Effector memory CD4-positive, alpha-beta T cell (primary cell): ENCODE measurements around the gene MAIP1.
A peak's percentile ranks its signal among the peaks of the same experiment; 100 is the strongest.

ENCODE experiments used
- DNase-seq, 3 donors: peaks; one replicate each; pipeline ENCODE4 v3.0.0-alpha.2; 2020
- H3K27ac ChIP-seq: 2 replicates; pipeline ENCODE4 v1.7.0; 2013; ENCODE audit warnings: mild to moderate bottlenecking, low read length, moderate library complexity; ENCODE audit not compliant: insufficient read depth, poor library complexity, severe bottlenecking
- H3K27me3 ChIP-seq: replicated peaks from 2 replicates; pipeline ENCODE4 v1.7.0; 2013; ENCODE audit warnings: mild to moderate bottlenecking, low read length; ENCODE audit not compliant: insufficient read depth, control insufficient read depth, poor library complexity, severe bottlenecking
- H3K36me3 ChIP-seq: 2 replicates; pipeline ENCODE4 v1.7.0; 2013; ENCODE audit warnings: mild to moderate bottlenecking, low read length, moderate library complexity; ENCODE audit not compliant: control insufficient read depth, insufficient read depth
- H3K4me1 ChIP-seq: 2 replicates; pipeline ENCODE4 v1.7.0; 2013; ENCODE audit warnings: low read length, mild to moderate bottlenecking; ENCODE audit not compliant: control insufficient read depth, insufficient read depth, poor library complexity, severe bottlenecking
- H3K4me3 ChIP-seq: 2 replicates; pipeline ENCODE4 v1.7.0; 2013; ENCODE audit warnings: low read length, low read depth, mild to moderate bottlenecking; ENCODE audit not compliant: insufficient read depth, poor library complexity, severe bottlenecking
- H3K9me3 ChIP-seq: 2 replicates; pipeline ENCODE4 v1.7.0; 2013; ENCODE audit warnings: mild to moderate bottlenecking, low read length, moderate library complexity; ENCODE audit not compliant: control insufficient read depth

MAIP1 gene

GRCh38 chr2:199946836-199947235, 8.5 kb upstream of the MAIP1 start:
- H3K27ac ChIP-seq, result no peak overlapping the region
- no peak for DNase-seq
- H3K27me3 ChIP-seq, result no peaks in the 10 kb centered on the region
- H3K9me3 ChIP-seq, result no peaks in the 10 kb centered on the region
- no peak overlapping the region for H3K4me3 ChIP-seq
- no peaks in the 10 kb centered on the region for H3K4me1 ChIP-seq
- H3K36me3 ChIP-seq, result peaks cover 20% of the 10 kb centered on the region

GRCh38 chr2:199950396-199950795, 5.0 kb upstream of the MAIP1 start:
- H3K9me3 ChIP-seq, result no peaks in the 10 kb centered on the region
- no peak overlapping the region for H3K4me3 ChIP-seq
- peaks cover 15% of the 10 kb centered on the region for H3K36me3 ChIP-seq
- peaks cover 4% of the 10 kb centered on the region for H3K4me1 ChIP-seq
- H3K27ac ChIP-seq, result no peak overlapping the region
- no peaks in the 10 kb centered on the region for H3K27me3 ChIP-seq
- no peak for DNase-seq

- no peak for DNase-seq
- Histone ChIP-seq H3K4me3 (no peak overlapping the region), H3K9me3 (no peaks in the 10 kb centered on the region), H3K27me3 (no peaks in the 10 kb centered on the region), H3K4me1 (peaks cover 4% of the 10 kb centered on the region), H3K36me3 (peaks cover 8% of the 10 kb centered on the region), H3K27ac (no peak overlapping the region)
These were observed 4.4 kb upstream of the MAIP1 start for GRCh38 chr2:199951023-199951422.

GRCh38 chr2:199955007-199955338, 409 bp upstream of the MAIP1 start:
- DNase-seq, result no peak
- Histone ChIP-seq H3K27me3 (no peaks in the 10 kb centered on the region), H3K4me1 (peaks cover 10% of the 10 kb centered on the region), H3K4me3 (peak overlapping the region; percentile 98), H3K9me3 (no peaks in the 10 kb centered on the region), H3K36me3 (peaks cover 6% of the 10 kb centered on the region), H3K27ac (peak overlapping the region; percentile 80)

DNA sequence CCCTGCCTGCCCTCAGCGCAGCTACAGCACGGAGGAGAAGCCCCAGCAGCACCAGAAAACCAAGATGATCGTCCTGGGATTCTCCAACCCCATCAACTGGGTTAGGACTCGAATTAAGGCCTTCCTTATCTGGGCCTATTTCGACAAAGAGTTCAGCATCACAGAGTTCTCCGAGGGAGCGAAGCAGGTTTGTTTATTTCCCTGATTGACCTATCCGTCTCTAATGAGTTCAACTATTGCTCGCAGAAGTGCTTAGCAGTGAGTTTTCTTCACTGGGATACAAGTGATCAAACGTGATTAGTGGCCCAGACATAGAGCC, 639 bp downstream of the MAIP1 start:
- Histone ChIP-seq H3K4me3 (peak overlapping the region; percentile 98), H3K27me3 (no peaks in the 10 kb centered on the region), H3K9me3 (no peaks in the 10 kb centered on the region), H3K4me1 (peaks cover 10% of the 10 kb centered on the region), H3K36me3 (peaks cover 16% of the 10 kb centered on the region), H3K27ac (peak overlapping the region; percentile 80)
- no peak for DNase-seq

- Histone ChIP-seq H3K4me3 (no peak overlapping the region), H3K27me3 (no peaks in the 10 kb centered on the region), H3K27ac (no peak overlapping the region), H3K36me3 (peaks cover 30% of the 10 kb centered on the region), H3K4me1 (peaks cover 10% of the 10 kb centered on the region), H3K9me3 (no peaks in the 10 kb centered on the region)
- DNase-seq, result no peak
These were observed 2.6 kb downstream of the MAIP1 start for GRCh38 chr2:199958014-199958413.

- DNase-seq, result no peak
- Histone ChIP-seq H3K27me3 (no peaks in the 10 kb centered on the region), H3K36me3 (peaks cover 47% of the 10 kb centered on the region)
These were observed 6.8 kb downstream of the MAIP1 start for GRCh38 chr2:199962203-199962602.

GRCh38 chr2:199966405-199966804, 11.0 kb downstream of the MAIP1 start:
- Histone ChIP-seq H3K36me3 (peaks cover 27% of the 10 kb centered on the region), H3K9me3 (no peaks in the 10 kb centered on the region), H3K27me3 (no peaks in the 10 kb centered on the region), H3K27ac (no peak overlapping the region), H3K4me3 (no peak overlapping the region), H3K4me1 (no peaks in the 10 kb centered on the region)
- DNase-seq, result no peak

More at GRCh38 chr2:199962203-199962602, 6.8 kb downstream of the MAIP1 start:
- no peaks in the 10 kb centered on the region for H3K4me1 ChIP-seq
- no peak overlapping the region for H3K4me3 ChIP-seq
- no peaks in the 10 kb centered on the region for H3K9me3 ChIP-seq
- H3K27ac ChIP-seq, result no peak overlapping the region

- no peak overlapping the region for H3K4me3 ChIP-seq
- no peaks in the 10 kb centered on the region for H3K9me3 ChIP-seq
- no peaks in the 10 kb centered on the region for H3K4me1 ChIP-seq
- no peak for DNase-seq
- no peaks in the 10 kb centered on the region for H3K27me3 ChIP-seq
- no peak overlapping the region for H3K27ac ChIP-seq
- H3K36me3 ChIP-seq, result peaks cover 23% of the 10 kb centered on the region
These were observed 11.6 kb downstream of the MAIP1 start for GRCh38 chr2:199966976-199967375.

- DNase-seq, result no peak
- Histone ChIP-seq H3K4me1 (no peaks in the 10 kb centered on the region), H3K36me3 (peaks cover 17% of the 10 kb centered on the region), H3K27me3 (no peaks in the 10 kb centered on the region), H3K9me3 (no peaks in the 10 kb centered on the region), H3K27ac (no peak overlapping the region), H3K4me3 (no peak overlapping the region)
These were observed 12.7 kb downstream of the MAIP1 start for GRCh38 chr2:199968126-199968525.

- no peak overlapping the region for H3K4me3 ChIP-seq
- H3K4me1 ChIP-seq, result no peaks in the 10 kb centered on the region
- no peak overlapping the region for H3K27ac ChIP-seq
- DNase-seq, result no peak
- H3K9me3 ChIP-seq, result no peaks in the 10 kb centered on the region
- peaks cover 3% of the 10 kb centered on the region for H3K36me3 ChIP-seq
- no peaks in the 10 kb centered on the region for H3K27me3 ChIP-seq
These were observed 16.8 kb downstream of the MAIP1 start for GRCh38 chr2:199972088-199972626.
